HepG2 (cell line): ENCODE results near the gene GGA3. TPM values are rescaled to one million over a fixed set of nuclear protein-coding genes. Genes with fewer than 3 reads are reported as not detected.

Source experiments
- ARHGAP35 ChIP-seq: sonication (generic); formaldehyde crosslinking; IDR thresholded peaks from 2 replicates; pipeline ENCODE4 v1.9.0; 2022; ENCODE audit warnings: mild to moderate bottlenecking, inconsistent platforms, moderate library complexity, missing genetic modification reagents, borderline replicate concordance
- BRCA1 ChIP-seq: sonication (generic); formaldehyde crosslinking; IDR thresholded peaks from 2 replicates; pipeline ENCODE4 v1.4.0; 2020; ENCODE audit warnings: missing genetic modification reagents
- DMAP1 ChIP-seq: IDR thresholded peaks from 2 replicates; pipeline ENCODE4 v1.6.1; 2016
- ETV6 ChIP-seq: sonication (generic); formaldehyde crosslinking; conservative IDR thresholded peaks from 2 replicates; pipeline ENCODE4 v1.4.0; 2020; ENCODE audit warnings: missing genetic modification reagents
- FOXA1 ChIP-seq, 2 experiments: fragments of 450-650 bp in 1 of 2; sonication (generic) in 1 of 2; formaldehyde crosslinking in 1 of 2; IDR thresholded peaks; 2 replicates each; pipeline versions ENCODE4 v1.4.0 to v1.6.1; 2016 to 2020; ENCODE audit warnings: missing genetic modification reagents in 1 of 2
- GABPB1 ChIP-seq: IDR thresholded peaks from 2 replicates; pipeline ENCODE4 v1.6.1; 2016; ENCODE audit warnings: mild to moderate bottlenecking, missing genetic modification reagents, moderate library complexity, missing compliant biosample characterization
- HNF4A ChIP-seq: sonication (generic); formaldehyde crosslinking; IDR thresholded peaks from 2 replicates; pipeline ENCODE4 v1.4.0; 2020; ENCODE audit warnings: missing genetic modification reagents
- KLF11 ChIP-seq: IDR thresholded peaks from 2 replicates; pipeline ENCODE4 v1.6.1; 2016; ENCODE audit warnings: missing compliant biosample characterization
- MBD4 ChIP-seq: IDR thresholded peaks from 2 replicates; pipeline ENCODE4 v1.6.1; 2012; ENCODE audit warnings: low read length, inconsistent platforms, borderline replicate concordance
- MTF1 ChIP-seq: sonication (generic); formaldehyde crosslinking; IDR thresholded peaks from 2 replicates; pipeline ENCODE4 v1.5.0; 2020; ENCODE audit warnings: missing genetic modification reagents
- MTF2 ChIP-seq: sonication (generic); formaldehyde crosslinking; IDR thresholded peaks from 2 replicates; pipeline ENCODE4 v1.5.0; 2020; ENCODE audit warnings: missing genetic modification reagents, borderline replicate concordance
- NCOA5 ChIP-seq: sonication (generic); formaldehyde crosslinking; IDR thresholded peaks from 2 replicates; pipeline ENCODE4 v1.4.0; 2020; ENCODE audit warnings: missing genetic modification reagents
- NFATC3 ChIP-seq: sonication (generic); formaldehyde crosslinking; IDR thresholded peaks from 2 replicates; pipeline ENCODE4 v1.5.1; 2020; ENCODE audit warnings: mild to moderate bottlenecking, missing genetic modification reagents
- NFKBIZ ChIP-seq: IDR thresholded peaks from 2 replicates; pipeline ENCODE4 v1.6.1; 2018; ENCODE audit warnings: missing genetic modification reagents, missing compliant biosample characterization
- NFYB ChIP-seq: sonication (generic); formaldehyde crosslinking; IDR thresholded peaks from 2 replicates; pipeline ENCODE4 v1.4.0; 2020; ENCODE audit warnings: missing genetic modification reagents
- PRMT3 ChIP-seq: sonication (generic); formaldehyde crosslinking; IDR thresholded peaks from 2 replicates; pipeline ENCODE4 v1.8.1; 2022; ENCODE audit warnings: low read depth, mild to moderate bottlenecking, moderate library complexity, missing genetic modification reagents, borderline replicate concordance
- PTBP1 ChIP-seq: fragments of 200-400 bp; formaldehyde crosslinking; IDR thresholded peaks from 2 replicates; pipeline ENCODE4 v1.6.1; 2018; ENCODE audit warnings: low read length, low read depth; ENCODE audit not compliant: poor library complexity, severe bottlenecking
- U2AF1 ChIP-seq: fragments of 200-400 bp; formaldehyde crosslinking; optimal IDR thresholded peaks from 2 replicates; pipeline ENCODE3; 2017; ENCODE audit warnings: mild to moderate bottlenecking, low read depth, low read length
- U2AF2 ChIP-seq: fragments of 200-400 bp; formaldehyde crosslinking; IDR thresholded peaks from 2 replicates; pipeline ENCODE4 v1.6.1; 2017; ENCODE audit warnings: low read depth, mild to moderate bottlenecking, low read length
- ZBTB33 ChIP-seq: sonication (generic); formaldehyde crosslinking; IDR thresholded peaks from 2 replicates; pipeline ENCODE4 v1.4.0; 2020; ENCODE audit warnings: missing genetic modification reagents
- ZBTB42 ChIP-seq: sonication (generic); formaldehyde crosslinking; IDR thresholded peaks from 2 replicates; pipeline ENCODE4 v1.5.0; 2020; ENCODE audit warnings: mild to moderate bottlenecking, missing genetic modification reagents
- ZBTB8A ChIP-seq: sonication (generic); formaldehyde crosslinking; IDR thresholded peaks from 2 replicates; pipeline ENCODE4 v1.4.0; 2020; ENCODE audit warnings: mild to moderate bottlenecking, low read depth, missing genetic modification reagents, borderline replicate concordance
- ZNF101 ChIP-seq: sonication (generic); formaldehyde crosslinking; IDR thresholded peaks from 2 replicates; pipeline ENCODE4 v1.4.0; 2020; ENCODE audit warnings: mild to moderate bottlenecking, low read depth, missing genetic modification reagents, borderline replicate concordance
- ZNF282 ChIP-seq: fragments of 450-650 bp; IDR thresholded peaks from 2 replicates; pipeline ENCODE4 v1.6.1; 2018; ENCODE audit not compliant: partially characterized antibody
- ZNF367 ChIP-seq: sonication (generic); formaldehyde crosslinking; IDR thresholded peaks from 2 replicates; pipeline ENCODE4 v1.4.0; 2020; ENCODE audit warnings: missing genetic modification reagents, borderline replicate concordance
- ZNF605 ChIP-seq: sonication (generic); formaldehyde crosslinking; IDR thresholded peaks from 2 replicates; pipeline ENCODE4 v1.8.0; 2022; ENCODE audit warnings: mild to moderate bottlenecking, missing genetic modification reagents
- ZNF670 ChIP-seq: sonication (generic); formaldehyde crosslinking; IDR thresholded peaks from 2 replicates; pipeline ENCODE4 v1.8.0; 2022; ENCODE audit warnings: mild to moderate bottlenecking, missing genetic modification reagents, borderline replicate concordance
- ZNF891 ChIP-seq: sonication (generic); formaldehyde crosslinking; IDR thresholded peaks from 2 replicates; pipeline ENCODE4 v1.5.0; 2020; ENCODE audit warnings: mild to moderate bottlenecking, missing genetic modification reagents
- polyA plus RNA-seq, 8 experiments: library from polyadenylated mRNA; depleted of rRNA in 3 of 8; stranded (reverse) in 7 of 8; unstranded in 1 of 8; fragments of >200 nt; fragmentation: Illumina TruSeq in 4 of 8; extraction: Trizol in 4 of 8; gene quantifications; 2 replicates each; pipeline versions ENCODE4 v1.2.1 to v1.2.3, GENCODE V29; 2011 to 2016; ENCODE audit warnings: low read depth in 4 of 8, missing spikeins in 1 of 8, mixed read lengths in 1 of 8; ENCODE audit not compliant: insufficient read depth in 1 of 8
- total RNA-seq, 5 experiments: library from RNA; depleted of rRNA; stranded (reverse); fragments of >200 nt; fragmentation: Illumina TruSeq; extraction: Trizol; gene quantifications; 2 replicates each; pipeline ENCODE4 v1.2.3, GENCODE V29; 2016; ENCODE audit warnings: low read depth in 1 of 5
- TF ChIP-seq, protein P1 (sequence below): sonication (generic); formaldehyde crosslinking; IDR thresholded peaks from 2 replicates; pipeline ENCODE4 v1.8.0; 2022; ENCODE audit warnings: missing genetic modification reagents, mild to moderate bottlenecking, borderline replicate concordance

GGA3 gene
- total and polyA plus RNA-seq, 2 of the 13 experiments (the other 11 are each of a cell fraction or from before 2014, with no cell fraction given) = 28.4 to 43.7 TPM

DNA sequence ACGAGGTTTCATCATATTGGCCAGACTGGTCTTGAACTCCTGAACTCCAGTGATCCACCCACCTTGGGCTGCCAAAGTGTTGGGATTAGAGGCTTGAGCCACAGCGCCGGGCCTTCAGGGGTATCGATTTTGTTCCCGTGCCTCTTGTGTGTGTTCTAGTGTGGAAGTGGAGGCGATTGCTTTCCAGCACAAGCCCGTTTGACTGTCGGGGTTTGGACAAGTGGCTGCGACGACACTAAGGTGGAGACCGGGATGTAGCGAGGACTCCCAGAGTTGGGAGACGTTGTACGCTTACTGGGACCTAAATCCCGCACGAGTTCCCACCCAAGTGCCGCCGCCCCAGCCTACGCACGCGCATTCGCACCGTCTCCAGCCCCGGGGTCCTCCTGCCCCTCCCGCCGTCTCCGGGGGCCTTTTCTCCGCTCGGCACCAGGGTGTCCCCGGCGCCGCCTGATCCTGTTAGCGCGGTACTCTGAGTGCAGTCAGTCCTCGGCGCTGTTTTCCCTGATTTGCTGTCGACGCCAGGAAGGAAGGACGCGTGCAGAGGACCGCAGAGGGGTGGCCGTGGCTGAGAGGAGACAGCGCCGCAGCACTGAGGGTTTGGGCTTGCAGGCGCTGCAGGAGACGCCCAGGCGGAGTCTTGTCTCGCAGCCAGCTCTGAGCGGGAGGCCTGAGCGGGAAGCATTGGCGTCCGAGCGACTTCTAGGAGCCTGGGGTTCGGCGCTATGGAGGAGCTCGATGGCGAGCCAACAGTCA, 56.2 kb downstream of the GGA3 start, which contains the start of gene NUP85 (continued):
- TF ChIP-seq PRMT3 (no peak), ZNF282 (no peak), ZNF605 (CRISPR knock-in tag) (peak; percentile 88; the same call in 1 of the 2 replicates), ZNF670 (CRISPR knock-in tag) (peak; percentile 99), ZNF891 (CRISPR knock-in tag) (peak; percentile 92), HNF4A (CRISPR knock-in tag) (peak; percentile 45), NCOA5 (CRISPR knock-in tag) (no peak), ARHGAP35 (CRISPR knock-in tag) (peak; percentile 93; the same call in 1 of the 2 replicates), ZBTB42 (CRISPR knock-in tag) (0 out of 2 replicates have a peak, but pooled peaks have one; percentile 1), MBD4 (no peak), U2AF2 (no peak), MTF2 (CRISPR knock-in tag) (no peak), ETV6 (CRISPR knock-in tag) (peak; percentile 89), MTF1 (CRISPR knock-in tag) (no peak), U2AF1 (peak; percentile 34), KLF11 (CRISPR knock-in tag) (peak; percentile 75; the same call in 1 of the 2 replicates), ZBTB8A (CRISPR knock-in tag) (no peak), ZNF367 (CRISPR knock-in tag) (peak; percentile 11; the same call in 1 of the 2 replicates), PTBP1 (peak; percentile 69), ZBTB33 (CRISPR knock-in tag) (no peak), NFATC3 (CRISPR knock-in tag) (no peak; the same call in 1 of the 2 replicates), BRCA1 (CRISPR knock-in tag) (peak; percentile 24), NFKBIZ (CRISPR knock-in tag) (peak; percentile 71; the same call in 1 of the 2 replicates), DMAP1 (peak; percentile 83), GABPB1 (peak; percentile 88), NFYB (peak; percentile 20; the same call in 1 of the 2 replicates), FOXA1 (IDR thresholded peaks at IDR 0.05) (no peak), FOXA1 (CRISPR knock-in tag; IDR thresholded peaks at IDR 0.05) (0 out of 2 replicates have a peak, but pooled peaks have one; percentile 19), ZNF101 (CRISPR knock-in tag) (no peak)
- TF ChIP-seq, protein P1, sequence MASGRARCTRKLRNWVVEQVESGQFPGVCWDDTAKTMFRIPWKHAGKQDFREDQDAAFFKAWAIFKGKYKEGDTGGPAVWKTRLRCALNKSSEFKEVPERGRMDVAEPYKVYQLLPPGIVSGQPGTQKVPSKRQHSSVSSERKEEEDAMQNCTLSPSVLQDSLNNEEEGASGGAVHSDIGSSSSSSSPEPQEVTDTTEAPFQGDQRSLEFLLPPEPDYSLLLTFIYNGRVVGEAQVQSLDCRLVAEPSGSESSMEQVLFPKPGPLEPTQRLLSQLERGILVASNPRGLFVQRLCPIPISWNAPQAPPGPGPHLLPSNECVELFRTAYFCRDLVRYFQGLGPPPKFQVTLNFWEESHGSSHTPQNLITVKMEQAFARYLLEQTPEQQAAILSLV (CRISPR knock-in tag) = peak; percentile 97
